IMR-90 (cell line): Measurements from ENCODE around the gene KCTD5. TPM values are rescaled to one million over a fixed set of nuclear protein-coding genes. Genes with fewer than 3 reads are reported as not detected.
"Not testable (repeated sequence)": the region's sequence is repeated elsewhere in the genome, so short reads cannot be mapped to it uniquely, and the experiment has no call there.

Source experiments
- ATAC-seq: fragments of 200-7000 bp; cut with Tn5 transposase; 2 replicates; pipeline ENCODE4 v1.9.1; 2020; ENCODE audit warnings: low read depth, mild to moderate bottlenecking, moderate library complexity
- BruUV-seq: library from RNA; stranded (reverse); fragments of 400-500 nt; replicated peaks from 2 replicates; lab custom pipeline; 2021; lab: Mats Ljungman, UMichigan
- CTCF ChIA-PET: fragments of 300-600 bp; formaldehyde crosslinking; extraction: SDS; loops from one replicate; lab custom pipeline; 2021; ENCODE audit warnings: antibody characterized with exemption; lab: Yijun Ruan, JAX
- POLR2A ChIA-PET: fragments of 300-600 bp; sonication (Branson Sonifier 250); formaldehyde crosslinking; loops from one replicate; lab custom pipeline; 2022; ENCODE audit warnings: antibody characterized with exemption; ENCODE audit not compliant: unreplicated experiment; lab: Charles Lee
- DNase-seq: peaks from one replicate; pipeline ENCODE4 v3.0.0; 2013
- H2AFZ ChIP-seq: replicated peaks from 2 replicates; pipeline ENCODE3; 2013; ENCODE audit warnings: low read length, mild to moderate bottlenecking; ENCODE audit not compliant: poor library complexity
- H2AK5ac ChIP-seq: 2 replicates; pipeline ENCODE4 v1.6.1; 2013; ENCODE audit warnings: low read depth, low read length, inconsistent platforms
- H2AK9ac ChIP-seq: replicated peaks from 2 replicates; pipeline ENCODE3; 2013; ENCODE audit warnings: mild to moderate bottlenecking, low read depth, low read length, moderate library complexity; ENCODE audit not compliant: poor library complexity
- H2BK120ac ChIP-seq: 2 replicates; pipeline ENCODE4 v1.6.1; 2013; ENCODE audit warnings: low read depth, low read length, inconsistent platforms
- H2BK15ac ChIP-seq: 3 replicates; pipeline ENCODE4 v1.6.1; 2013; ENCODE audit warnings: low read depth, low read length, inconsistent platforms
- H2BK20ac ChIP-seq: 2 replicates; pipeline ENCODE4 v1.6.1; 2013; ENCODE audit warnings: low read depth, mild to moderate bottlenecking, inconsistent platforms, low read length, moderate library complexity
- H2BK5ac ChIP-seq: 2 replicates; pipeline ENCODE4 v1.6.1; 2013; ENCODE audit warnings: mild to moderate bottlenecking, low read depth, low read length, inconsistent platforms; ENCODE audit not compliant: poor library complexity, severe bottlenecking
- H3K14ac ChIP-seq: replicated peaks from 2 replicates; pipeline ENCODE4 v1.6.1; 2013; ENCODE audit warnings: low read depth, low read length, inconsistent platforms
- H3K18ac ChIP-seq: 2 replicates; pipeline ENCODE4 v1.6.1; 2013; ENCODE audit warnings: low read depth, low read length, control low read depth
- H3K23ac ChIP-seq: 2 replicates; pipeline ENCODE4 v1.6.1; 2013; ENCODE audit warnings: low read depth, low read length, inconsistent platforms
- H3K27ac ChIP-seq: 2 replicates; pipeline ENCODE4 v1.5.1; 2013; ENCODE audit warnings: mild to moderate bottlenecking, control low read depth, low read length; ENCODE audit not compliant: insufficient read depth
- H3K27me3 ChIP-seq: 2 replicates; pipeline ENCODE4 v1.6.1; 2013; ENCODE audit warnings: low read length; ENCODE audit not compliant: control insufficient read depth, insufficient read depth
- H3K36me3 ChIP-seq: 2 replicates; pipeline ENCODE4 v1.6.1; 2013; ENCODE audit warnings: low read length, mixed read lengths; ENCODE audit not compliant: control insufficient read depth, insufficient read depth
- H3K4ac ChIP-seq: 2 replicates; pipeline ENCODE4 v1.6.1; 2013; ENCODE audit warnings: low read depth, low read length, inconsistent platforms
- H3K4me1 ChIP-seq: 2 replicates; pipeline ENCODE4 v1.6.1; 2013; ENCODE audit warnings: low read length, mixed read lengths; ENCODE audit not compliant: control insufficient read depth, insufficient read depth
- H3K4me2 ChIP-seq: 2 replicates; pipeline ENCODE4 v1.6.1; 2013; ENCODE audit warnings: low read depth, mild to moderate bottlenecking, control low read depth, low read length, moderate library complexity
- H3K4me3 ChIP-seq: 2 replicates; pipeline ENCODE4 v1.5.1; 2013; ENCODE audit warnings: low read depth, mild to moderate bottlenecking, control low read depth, low read length, moderate library complexity; ENCODE audit not compliant: insufficient read depth
- H3K56ac ChIP-seq: 2 replicates; pipeline ENCODE4 v1.6.1; 2013; ENCODE audit warnings: low read length, inconsistent platforms; ENCODE audit not compliant: insufficient read depth; ENCODE audit errors: extremely low read depth
- H3K79me1 ChIP-seq, 2 experiments: 2 replicates each; pipeline ENCODE4 v1.6.1; 2013; ENCODE audit warnings: low read length in 2 of 2, inconsistent platforms in 1 of 2, low read depth in 1 of 2
- H3K9ac ChIP-seq: 2 replicates; pipeline ENCODE4 v1.6.1; 2013; ENCODE audit warnings: low read depth, low read length, control low read depth
- H3K9me1 ChIP-seq: 2 replicates; pipeline ENCODE4 v1.6.1; 2013; ENCODE audit warnings: low read length, inconsistent platforms; ENCODE audit not compliant: insufficient read depth
- H3K9me3 ChIP-seq: 2 replicates; pipeline ENCODE4 v1.6.1; 2013; ENCODE audit warnings: low read length; ENCODE audit not compliant: control insufficient read depth, insufficient read depth
- H4K20me1 ChIP-seq: 2 replicates; pipeline ENCODE4 v1.6.1; 2013; ENCODE audit warnings: low read length, inconsistent platforms; ENCODE audit not compliant: insufficient read depth
- H4K5ac ChIP-seq: 2 replicates; pipeline ENCODE4 v1.6.1; 2013; ENCODE audit warnings: mild to moderate bottlenecking, low read depth, low read length, control low read depth
- H4K8ac ChIP-seq, 2 experiments: 2 replicates each; pipeline ENCODE4 v1.6.1; 2013; ENCODE audit warnings: low read depth in 2 of 2, low read length in 2 of 2, control low read depth in 1 of 2, inconsistent platforms in 1 of 2
- H4K91ac ChIP-seq: 2 replicates; pipeline ENCODE4 v1.6.1; 2013; ENCODE audit warnings: low read depth, low read length, inconsistent platforms; ENCODE audit not compliant: insufficient read depth
- WGBS, 2 experiments: methylation state at CpG; one replicate each; pipeline versions ENCODE4 v1.1.5 to v1.1.7; 2013; ENCODE audit warnings: missing lambda C conversion rate in 2 of 2; ENCODE audit not compliant: insufficient read length in 1 of 2; ENCODE audit errors: extremely low coverage in 2 of 2; 5-methylcytosine and 5-hydroxymethylcytosine counted together
- dilution Hi-C: fragments of 300-500 bp; cut with HindIII; formaldehyde crosslinking; loops from one replicate; pipeline ENCODE4 v1.14.3; 2018; ENCODE audit warnings: low sequenced_read_pairs; ENCODE audit not compliant: unreplicated experiment
- in situ Hi-C: fragments of 300-500 bp; cut with MboI; formaldehyde crosslinking; loops from 3 replicates; pipeline ENCODE4 v1.14.3; 2019; ENCODE audit warnings: low sequenced_read_pairs, inconsistent platforms, mixed read lengths
- intact Hi-C: fragments of 100-400 bp; cut with micrococcal nuclease; formaldehyde crosslinking; loops from 2 replicates; pipeline ENCODE4 v1.10.0; 2022
- polyA plus RNA-seq, 3 experiments: library from polyadenylated mRNA; depleted of rRNA; stranded (reverse); fragments of >200 nt; gene quantifications; 2 replicates each; pipeline ENCODE4 v1.2.3, GENCODE V29; 2012; ENCODE audit warnings: low replicate concordance in 1 of 3
- total RNA-seq: library from RNA; depleted of rRNA; stranded (reverse); fragments of >200 nt; gene quantifications from 2 replicates; pipeline ENCODE4 v1.2.3, GENCODE V29; 2012

The KCTD5 gene
- total and polyA plus RNA-seq, 2 of the 4 experiments (the other 2 are of a cell fraction): 17.2 to 56.2 TPM

- H3K4me2 ChIP-seq, H3K36me3 ChIP-seq, H3K9me1 ChIP-seq, H3K9ac ChIP-seq, H2BK20ac ChIP-seq, H4K5ac ChIP-seq, POLR2A ChIA-PET, H3K23ac ChIP-seq, H4K20me1 ChIP-seq, intact Hi-C loops, H2AK9ac ChIP-seq, in situ Hi-C loops, dilution Hi-C loops, ATAC-seq, H2BK120ac ChIP-seq, DNase-seq, H3K9me3 ChIP-seq, H3K56ac ChIP-seq, CTCF ChIA-PET, H3K27ac ChIP-seq, H4K91ac ChIP-seq, H3K79me1 ChIP-seq, H2BK15ac ChIP-seq, BruUV-seq, H3K27me3 ChIP-seq, H3K18ac ChIP-seq, H2AFZ ChIP-seq, H3K4ac ChIP-seq, H3K4me3 ChIP-seq, H3K14ac ChIP-seq, H2BK5ac ChIP-seq, H2AK5ac ChIP-seq, H4K8ac ChIP-seq, H3K4me1 ChIP-seq: not testable (repeated sequence)
- WGBS, 2 experiments: no CpG with 5 or more reads among the region's 17 CpGs
These were observed 39.8 kb upstream of the KCTD5 start for GRCh38 chr16:2642561-2642960.

- H3K27me3 ChIP-seq, H3K4ac ChIP-seq, H3K36me3 ChIP-seq, H4K91ac ChIP-seq, H3K27ac ChIP-seq, H2BK120ac ChIP-seq, intact Hi-C loops, H2BK20ac ChIP-seq, H3K56ac ChIP-seq, H2AK9ac ChIP-seq, H2BK5ac ChIP-seq, CTCF ChIA-PET, in situ Hi-C loops, H2BK15ac ChIP-seq, dilution Hi-C loops, H3K9ac ChIP-seq, H2AFZ ChIP-seq, H3K14ac ChIP-seq, H3K18ac ChIP-seq, H3K4me2 ChIP-seq, POLR2A ChIA-PET, H4K20me1 ChIP-seq, H3K23ac ChIP-seq, H3K9me1 ChIP-seq, H3K79me1 ChIP-seq, H3K9me3 ChIP-seq, H3K4me3 ChIP-seq, H3K4me1 ChIP-seq, H4K8ac ChIP-seq, BruUV-seq, H4K5ac ChIP-seq, H2AK5ac ChIP-seq, DNase-seq: not testable (repeated sequence)
- WGBS, 2 experiments: no CpG with 5 or more reads among the region's 12 CpGs
- ATAC-seq: peak; percentile 70
These were observed 37.4 kb upstream of the KCTD5 start for GRCh38 chr16:2644754-2645453.
